ENCODE results near the gene CNPY2. TPM values are rescaled to one million over a fixed set of nuclear protein-coding genes. Genes with fewer than 3 reads are reported as not detected.

Gene CNPY2
- total RNA-seq, 3 donors from 2014 or later: 75.5 to 79.3 (median 77.7) TPM

DNA sequence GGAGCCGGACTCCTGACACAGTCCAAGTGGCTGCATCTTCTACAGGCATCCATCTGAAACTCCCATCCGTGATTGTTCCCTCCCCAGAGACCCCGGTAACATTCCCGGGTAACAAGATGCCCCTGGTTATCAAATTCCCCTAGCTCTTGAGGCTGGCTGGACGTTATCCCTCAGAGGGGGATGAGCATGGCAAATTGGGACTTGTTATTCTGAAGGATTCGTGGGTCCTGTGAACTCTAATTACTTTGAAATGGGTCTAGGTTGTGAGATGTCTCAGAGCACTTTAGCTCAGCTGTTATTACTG is 18.7 kb upstream of the CNPY2 start:
- Histone ChIP-seq H3K9me3 (no peaks in the 10 kb centered on the region), H3K4me1 (ENCODE audit: low read depth) (peaks cover 4% of the 10 kb centered on the region), H3K36me3 (ENCODE audit: low read depth) (no peaks in the 10 kb centered on the region), H3K4me3 (peak overlapping the region; percentile 30)
- no peak for ATAC-seq
- intact Hi-C loops (cut with DNase I, micrococcal nuclease): no loop called here
- DNase-seq: no peak
- TF ChIP-seq, protein P1, sequence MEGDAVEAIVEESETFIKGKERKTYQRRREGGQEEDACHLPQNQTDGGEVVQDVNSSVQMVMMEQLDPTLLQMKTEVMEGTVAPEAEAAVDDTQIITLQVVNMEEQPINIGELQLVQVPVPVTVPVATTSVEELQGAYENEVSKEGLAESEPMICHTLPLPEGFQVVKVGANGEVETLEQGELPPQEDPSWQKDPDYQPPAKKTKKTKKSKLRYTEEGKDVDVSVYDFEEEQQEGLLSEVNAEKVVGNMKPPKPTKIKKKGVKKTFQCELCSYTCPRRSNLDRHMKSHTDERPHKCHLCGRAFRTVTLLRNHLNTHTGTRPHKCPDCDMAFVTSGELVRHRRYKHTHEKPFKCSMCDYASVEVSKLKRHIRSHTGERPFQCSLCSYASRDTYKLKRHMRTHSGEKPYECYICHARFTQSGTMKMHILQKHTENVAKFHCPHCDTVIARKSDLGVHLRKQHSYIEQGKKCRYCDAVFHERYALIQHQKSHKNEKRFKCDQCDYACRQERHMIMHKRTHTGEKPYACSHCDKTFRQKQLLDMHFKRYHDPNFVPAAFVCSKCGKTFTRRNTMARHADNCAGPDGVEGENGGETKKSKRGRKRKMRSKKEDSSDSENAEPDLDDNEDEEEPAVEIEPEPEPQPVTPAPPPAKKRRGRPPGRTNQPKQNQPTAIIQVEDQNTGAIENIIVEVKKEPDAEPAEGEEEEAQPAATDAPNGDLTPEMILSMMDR (IDR thresholded peaks at IDR 0.05): no peak

DNA sequence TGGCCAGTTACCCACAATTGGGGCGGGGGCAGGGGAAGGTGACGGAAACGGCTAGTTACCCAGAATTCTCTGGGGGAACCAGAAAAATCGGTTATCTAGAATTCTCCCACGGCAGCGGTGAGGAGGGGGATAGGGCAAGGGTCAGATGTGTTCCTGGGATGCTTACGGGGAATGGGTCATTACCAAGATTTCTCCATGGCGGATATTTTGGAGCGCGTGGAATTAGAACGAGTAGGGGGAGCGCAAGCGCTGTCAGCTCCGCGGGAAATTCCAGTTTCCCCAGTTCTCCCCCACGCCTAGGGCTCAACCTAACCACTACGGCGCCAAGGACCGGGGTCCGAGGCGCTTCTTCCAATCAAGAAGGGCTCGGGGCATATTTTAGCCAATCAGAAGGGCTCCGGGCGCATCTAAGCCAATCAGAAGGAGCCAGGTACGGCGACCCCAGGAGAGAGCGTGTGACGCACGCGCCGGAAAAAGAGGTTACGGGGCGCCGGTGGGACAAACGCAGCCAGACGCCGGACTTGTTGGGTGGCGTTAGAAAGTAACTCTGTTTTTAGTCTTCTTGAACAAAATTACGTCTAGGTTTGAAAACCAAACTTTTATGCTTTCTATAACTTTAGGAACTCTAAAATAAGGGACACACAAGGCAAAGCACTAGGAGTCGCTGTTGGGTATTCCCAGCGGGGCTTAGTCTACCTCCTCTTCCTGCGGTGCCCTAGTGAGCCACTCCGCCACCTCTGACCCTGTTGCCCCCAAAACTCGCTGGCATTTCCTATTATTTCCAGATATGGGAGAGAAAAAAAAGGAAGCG is 18.1 kb upstream of the CNPY2 start, which contains the start of gene PAN2:
PAN2 (minus strand) TSS at position 322 of the 811 bp plus-strand sequence. CDS start 906 bp downstream, outside the sequence.
- H3K36me3 ChIP-seq (ENCODE audit: low read depth): no peaks in the 10 kb centered on the region
- H3K4me3 ChIP-seq: peak within 1 kb of the TSS; percentile 30
- intact Hi-C loops (cut with DNase I, micrococcal nuclease): no loop called here
- H3K9me3 ChIP-seq: no peaks in the 10 kb centered on the region
- TF ChIP-seq, protein P1 (IDR thresholded peaks at IDR 0.05): no peak
- ATAC-seq (peak; percentile 98), DNase-seq (peak; percentile 94 to 97 (median 96))
- H3K4me1 ChIP-seq (ENCODE audit: low read depth): peaks cover 4% of the 10 kb centered on the region

DNA sequence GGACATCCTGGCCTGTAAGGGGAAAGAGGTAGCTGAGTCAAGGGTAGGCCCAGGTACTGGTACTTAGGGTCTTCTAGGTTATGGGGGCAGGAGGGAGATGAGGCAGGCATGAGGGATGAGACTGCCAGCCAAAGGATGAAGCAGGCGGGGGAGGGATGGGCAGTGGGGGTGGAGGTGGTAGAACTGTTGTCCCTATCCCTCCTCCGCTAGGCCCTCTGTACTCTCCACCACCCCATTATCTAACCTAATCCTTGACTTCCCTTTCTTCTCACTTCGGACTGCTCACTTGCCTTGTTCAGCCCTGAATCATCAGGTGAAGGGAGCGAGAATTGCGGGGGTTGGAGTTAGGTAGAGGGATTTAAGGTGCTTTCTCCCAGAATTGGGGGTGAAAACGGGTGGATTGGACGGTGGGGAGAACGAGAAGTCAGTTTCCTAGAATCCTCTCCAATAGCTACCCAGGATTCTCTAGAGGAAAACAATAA is 17.4 kb upstream of the CNPY2 start:
- DNase-seq (peak in 1 of 3 donors; percentile 34), ATAC-seq (peak; percentile 4)
- intact Hi-C loops (cut with DNase I, micrococcal nuclease): no loop called here

DNA sequence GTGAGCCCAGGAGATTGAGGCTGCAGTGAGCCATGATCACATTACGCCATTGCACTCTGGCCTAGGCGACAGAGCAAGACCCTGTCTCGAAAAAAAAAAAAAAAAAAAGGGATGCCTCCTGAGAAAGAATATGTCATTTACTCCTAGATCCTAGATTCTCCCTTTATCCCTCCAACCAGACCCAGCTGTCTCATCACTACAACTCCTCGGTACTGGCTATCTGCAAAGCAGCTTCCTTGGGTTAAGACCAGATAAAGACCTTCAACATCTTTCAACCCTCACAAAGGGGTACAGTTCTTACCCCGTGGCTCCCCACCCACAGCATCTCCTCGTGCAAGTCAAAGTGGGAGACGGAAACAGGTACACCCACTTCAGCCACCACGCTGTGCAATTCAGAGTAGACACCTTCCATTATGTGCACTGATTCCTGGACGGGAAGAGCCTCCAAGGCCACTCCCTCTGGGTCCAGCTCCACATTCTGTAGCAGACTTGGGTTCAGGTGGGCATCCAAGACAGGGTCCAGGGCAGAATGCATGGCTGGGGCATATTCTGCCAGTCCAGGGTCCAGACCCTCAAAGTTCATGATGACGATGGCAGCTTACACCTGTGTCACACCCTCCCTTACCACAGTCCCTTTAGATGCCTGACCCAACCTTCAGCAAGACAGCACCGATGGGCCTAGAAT is 16.9 kb upstream of the CNPY2 start:
- H3K36me3 ChIP-seq (ENCODE audit: low read depth): no peaks in the 10 kb centered on the region
- ATAC-seq (no peak), DNase-seq (no peak)
- H3K4me3 ChIP-seq: no peak overlapping the region
- TF ChIP-seq, protein P1 (IDR thresholded peaks at IDR 0.05): no peak
- intact Hi-C loops (cut with DNase I, micrococcal nuclease): no loop called here
- H3K4me1 ChIP-seq (ENCODE audit: low read depth): peaks cover 4% of the 10 kb centered on the region
- H3K9me3 ChIP-seq: no peaks in the 10 kb centered on the region

More for the DNA sequence above, 17.4 kb upstream of the CNPY2 start:
- Histone ChIP-seq H3K36me3 (ENCODE audit: low read depth) (no peaks in the 10 kb centered on the region), H3K4me3 (peak overlapping the region; percentile 30), H3K4me1 (ENCODE audit: low read depth) (peaks cover 4% of the 10 kb centered on the region), H3K9me3 (no peaks in the 10 kb centered on the region)
- TF ChIP-seq, protein P1 (IDR thresholded peaks at IDR 0.05): no peak

DNA sequence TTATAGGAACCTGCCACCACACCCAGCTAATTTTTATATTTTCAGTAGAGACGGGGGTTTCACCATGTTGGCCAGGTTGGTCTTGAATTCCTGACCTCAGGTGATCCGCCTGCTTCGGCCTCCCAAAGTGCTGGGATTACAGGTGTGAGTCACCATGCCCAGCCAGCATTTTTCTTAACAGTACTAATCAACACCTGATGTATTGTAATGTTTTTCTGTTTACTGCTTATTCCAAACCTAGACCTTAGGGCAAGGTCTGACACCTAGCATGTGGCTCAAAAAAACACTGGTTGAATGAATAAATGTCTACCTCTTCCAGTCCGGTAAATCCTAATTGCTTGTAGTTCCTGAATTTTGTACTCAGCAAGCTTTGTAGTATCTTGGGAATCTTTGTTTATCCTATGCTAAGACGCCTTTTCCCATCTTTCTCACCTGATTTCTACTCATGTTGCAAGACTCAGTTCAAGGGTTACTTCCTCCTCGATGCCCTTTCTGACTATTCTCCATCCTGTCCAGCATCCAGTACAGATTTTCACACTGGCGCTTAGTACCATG is 15.2 kb upstream of the CNPY2 start:
- Histone ChIP-seq H3K36me3 (ENCODE audit: low read depth) (no peaks in the 10 kb centered on the region), H3K9me3 (no peaks in the 10 kb centered on the region), H3K4me1 (ENCODE audit: low read depth) (peaks cover 4% of the 10 kb centered on the region), H3K4me3 (no peak overlapping the region)
- no peak for DNase-seq
- ATAC-seq: no peak
- intact Hi-C loops (cut with DNase I, micrococcal nuclease): no loop called here
- TF ChIP-seq, protein P1 (IDR thresholded peaks at IDR 0.05): no peak

All from mucosa of descending colon (tissue), 3 donors.